Mesendoderm (in vitro differentiated cells): ENCODE measurements around the gene WDR47.
A peak's percentile ranks its signal among the peaks of the same experiment; 100 is the strongest.

Source experiments
- DNase-seq: peaks from one replicate; pipeline ENCODE4 v3.0.0; 2013
- H2AK5ac ChIP-seq: 2 replicates; pipeline ENCODE4 v1.6.1; 2013; ENCODE audit warnings: low read length, inconsistent platforms
- H2BK120ac ChIP-seq: 2 replicates; pipeline ENCODE4 v1.6.1; 2013; ENCODE audit warnings: low read depth, mild to moderate bottlenecking, low read length, moderate library complexity, mixed read lengths
- H2BK15ac ChIP-seq: replicated peaks from 2 replicates; pipeline ENCODE4 v1.6.1; 2013; ENCODE audit warnings: low read depth, mild to moderate bottlenecking, moderate library complexity
- H2BK5ac ChIP-seq: 2 replicates; pipeline ENCODE4 v1.6.1; 2013; ENCODE audit warnings: low read length, inconsistent platforms
- H3K18ac ChIP-seq: 2 replicates; pipeline ENCODE4 v1.6.1; 2013; ENCODE audit warnings: mild to moderate bottlenecking, low read length, mixed read lengths
- H3K23ac ChIP-seq: one replicate; pipeline ENCODE4 v1.6.1; 2013; ENCODE audit warnings: low read length
- H3K27ac ChIP-seq: 2 replicates; pipeline ENCODE4 v1.5.1; 2013; ENCODE audit warnings: low read depth, mild to moderate bottlenecking, inconsistent platforms, low read length, moderate library complexity
- H3K27me3 ChIP-seq: 2 replicates; pipeline ENCODE4 v1.6.1; 2013; ENCODE audit warnings: low read length, control low read depth, mild to moderate bottlenecking, inconsistent platforms; ENCODE audit not compliant: insufficient read depth, poor library complexity
- H3K36me3 ChIP-seq: 2 replicates; pipeline ENCODE4 v1.6.1; 2013; ENCODE audit warnings: low read length, inconsistent platforms; ENCODE audit not compliant: control insufficient read depth, insufficient read depth
- H3K4ac ChIP-seq: one replicate; pipeline ENCODE4 v1.6.1; 2013; ENCODE audit warnings: low read depth, mild to moderate bottlenecking, low read length, moderate library complexity
- H3K4me1 ChIP-seq: 2 replicates; pipeline ENCODE4 v1.6.1; 2013; ENCODE audit warnings: low read depth, low read length, inconsistent platforms; ENCODE audit not compliant: control insufficient read depth
- H3K4me2 ChIP-seq: 2 replicates; pipeline ENCODE4 v1.6.1; 2013; ENCODE audit warnings: low read length
- H3K4me3 ChIP-seq: 2 replicates; pipeline ENCODE4 v1.5.1; 2013; ENCODE audit warnings: mild to moderate bottlenecking, low read length
- H3K56ac ChIP-seq: one replicate; pipeline ENCODE4 v1.6.1; 2013; ENCODE audit warnings: low read length
- H3K79me1 ChIP-seq: 2 replicates; pipeline ENCODE4 v1.6.1; 2013; ENCODE audit warnings: low read length, inconsistent platforms
- H3K79me2 ChIP-seq: 2 replicates; pipeline ENCODE4 v1.6.1; 2013; ENCODE audit warnings: mild to moderate bottlenecking, low read length; ENCODE audit not compliant: control insufficient read depth, insufficient read depth
- H3K9ac ChIP-seq: 2 replicates; pipeline ENCODE4 v1.6.1; 2013; ENCODE audit warnings: low read length, inconsistent platforms
- H4K5ac ChIP-seq: one replicate; pipeline ENCODE4 v1.6.1; 2013; ENCODE audit warnings: low read length
- H4K8ac ChIP-seq: one replicate; pipeline ENCODE4 v1.6.1; 2013; ENCODE audit warnings: low read depth, mild to moderate bottlenecking, control low read depth, low read length, moderate library complexity
- WGBS: extraction: QIAGEN DNeasy Blood & Tissue Kit; methylation state at CpG from one replicate; pipeline ENCODE4 v1.1.7; 2013; ENCODE audit warnings: low lambda C conversion rate, missing lambda C conversion rate; ENCODE audit not compliant: insufficient coverage; ENCODE audit errors: extremely low coverage; 5-methylcytosine and 5-hydroxymethylcytosine counted together

The WDR47 gene

GRCh38 chr1:109078317-109078716 is 36.4 kb upstream of the WDR47 start:
- H2BK120ac ChIP-seq: no peak overlapping the region
- no peak overlapping the region for H3K4me2 ChIP-seq
- no peak overlapping the region for H3K4me3 ChIP-seq
- H3K4me1 ChIP-seq: no peaks in the 10 kb centered on the region
- H3K18ac ChIP-seq: no peak overlapping the region
- H4K8ac ChIP-seq: no peak overlapping the region
- H3K56ac ChIP-seq: no peak overlapping the region
- no CpG with 5 or more reads among the region's 1 CpG for WGBS
- H4K5ac ChIP-seq: no peak overlapping the region
- peaks cover 1% of the 10 kb centered on the region for H3K79me1 ChIP-seq
- H2BK15ac ChIP-seq: no peak overlapping the region
- H3K27me3 ChIP-seq: no peaks in the 10 kb centered on the region
- H3K23ac ChIP-seq: peak overlapping the region; percentile 45
- H3K9ac ChIP-seq: no peak overlapping the region
- no peak overlapping the region for H3K27ac ChIP-seq
- peaks cover 6% of the 10 kb centered on the region for H3K79me2 ChIP-seq
- no peak for DNase-seq
- H3K36me3 ChIP-seq: no peaks in the 10 kb centered on the region
- H2BK5ac ChIP-seq: no peak overlapping the region
- no peak overlapping the region for H2AK5ac ChIP-seq
- no peak overlapping the region for H3K4ac ChIP-seq

- peak; percentile 98 for DNase-seq
- Histone ChIP-seq H2BK120ac (no peak within 1 kb of the TSS), H4K5ac (peak within 1 kb of the TSS; percentile 96), H3K27me3 (no peaks in the 10 kb centered on the region), H3K36me3 (no peaks in the 10 kb centered on the region), H3K4me1 (no peaks in the 10 kb centered on the region), H2BK5ac (no peak within 1 kb of the TSS), H3K4ac (no peak within 1 kb of the TSS), H3K9ac (peak within 1 kb of the TSS; percentile 90), H3K23ac (no peak within 1 kb of the TSS), H3K79me2 (peaks cover 7% of the 10 kb centered on the region), H4K8ac (peak within 1 kb of the TSS; percentile 31), H3K79me1 (peaks cover 3% of the 10 kb centered on the region), H3K27ac (peak within 1 kb of the TSS; percentile 6), H3K18ac (peak within 1 kb of the TSS; percentile 56), H3K4me3 (peak within 1 kb of the TSS; percentile 81), H2BK15ac (no peak within 1 kb of the TSS), H3K4me2 (peak within 1 kb of the TSS; percentile 44), H2AK5ac (no peak within 1 kb of the TSS), H3K56ac (peak within 1 kb of the TSS; percentile 95)
- no CpG with 5 or more reads among the region's 39 CpGs for WGBS
Measured at GRCh38 chr1:109075531-109076490, 33.9 kb upstream of the WDR47 start, which contains the start of gene TAF13. Gene TAF13, minus strand, starts transcription at chr1:109076003. Its CDS starts 56 bp downstream, at chr1:109075947.

GRCh38 chr1:109069294-109069693 is 27.4 kb upstream of the WDR47 start:
- Histone ChIP-seq H3K9ac (no peak overlapping the region), H3K79me2 (peaks cover 4% of the 10 kb centered on the region), H3K4me3 (no peak overlapping the region), H2BK120ac (no peak overlapping the region), H3K4me2 (no peak overlapping the region), H2AK5ac (no peak overlapping the region), H2BK5ac (no peak overlapping the region), H2BK15ac (no peak overlapping the region), H3K23ac (no peak overlapping the region), H3K4ac (no peak overlapping the region), H4K8ac (no peak overlapping the region), H4K5ac (no peak overlapping the region), H3K56ac (no peak overlapping the region), H3K4me1 (no peaks in the 10 kb centered on the region), H3K79me1 (peaks cover 5% of the 10 kb centered on the region), H3K27ac (no peak overlapping the region), H3K36me3 (peaks cover 1% of the 10 kb centered on the region), H3K27me3 (no peaks in the 10 kb centered on the region), H3K18ac (no peak overlapping the region)
- WGBS: no CpG with 5 or more reads among the region's 1 CpG
- DNase-seq: no peak

DNA sequence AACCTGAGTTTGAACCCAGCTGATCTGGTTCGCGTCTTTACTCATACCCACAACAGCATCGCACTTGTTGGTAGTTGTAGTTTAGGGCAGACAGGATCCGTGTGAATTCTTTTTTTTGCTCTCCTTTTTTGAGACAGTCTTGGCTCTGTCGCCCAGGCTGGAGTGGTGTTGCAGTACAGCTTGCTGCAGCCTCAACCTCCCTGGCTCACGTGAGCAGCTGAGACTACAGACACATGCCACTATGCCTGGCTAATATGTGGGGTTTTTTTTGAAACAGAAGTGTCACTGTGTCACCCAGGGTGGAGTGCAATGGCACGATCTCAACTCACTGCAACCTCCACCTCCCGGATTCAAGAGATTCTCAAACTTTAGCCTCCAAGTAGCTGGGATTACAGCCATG is 26.0 kb upstream of the WDR47 start:
- H3K4me2 ChIP-seq: no peak overlapping the region
- H2BK5ac ChIP-seq: no peak overlapping the region
- DNase-seq: no peak
- H3K79me2 ChIP-seq: peaks cover 4% of the 10 kb centered on the region
- H3K4me3 ChIP-seq: no peak overlapping the region
- no peak overlapping the region for H2AK5ac ChIP-seq
- peaks cover 1% of the 10 kb centered on the region for H3K36me3 ChIP-seq
- H2BK120ac ChIP-seq: no peak overlapping the region
- no peak overlapping the region for H3K4ac ChIP-seq
- no peak overlapping the region for H3K9ac ChIP-seq
- H3K4me1 ChIP-seq: no peaks in the 10 kb centered on the region
- no peak overlapping the region for H3K56ac ChIP-seq
- no CpG with 5 or more reads among the region's 8 CpGs for WGBS
- no peak overlapping the region for H4K5ac ChIP-seq
- H3K23ac ChIP-seq: no peak overlapping the region
- H4K8ac ChIP-seq: no peak overlapping the region
- H3K79me1 ChIP-seq: peaks cover 5% of the 10 kb centered on the region
- no peak overlapping the region for H2BK15ac ChIP-seq
- no peak overlapping the region for H3K27ac ChIP-seq
- no peaks in the 10 kb centered on the region for H3K27me3 ChIP-seq
- H3K18ac ChIP-seq: no peak overlapping the region

- no peak overlapping the region for H3K56ac ChIP-seq
- H3K9ac ChIP-seq: no peak overlapping the region
- peaks cover 1% of the 10 kb centered on the region for H3K36me3 ChIP-seq
- no peak overlapping the region for H3K4me2 ChIP-seq
- H3K4ac ChIP-seq: no peak overlapping the region
- no peak overlapping the region for H2BK5ac ChIP-seq
- no CpG with 5 or more reads among the region's 3 CpGs for WGBS
- H3K23ac ChIP-seq: no peak overlapping the region
- H3K18ac ChIP-seq: no peak overlapping the region
- no peak for DNase-seq
- no peak overlapping the region for H2BK120ac ChIP-seq
- H3K4me1 ChIP-seq: no peaks in the 10 kb centered on the region
- no peak overlapping the region for H3K4me3 ChIP-seq
- no peak overlapping the region for H2AK5ac ChIP-seq
- peaks cover 2% of the 10 kb centered on the region for H3K79me2 ChIP-seq
- no peak overlapping the region for H2BK15ac ChIP-seq
- no peak overlapping the region for H3K27ac ChIP-seq
- no peak overlapping the region for H4K8ac ChIP-seq
- H4K5ac ChIP-seq: no peak overlapping the region
- H3K79me1 ChIP-seq: peaks cover 3% of the 10 kb centered on the region
- no peaks in the 10 kb centered on the region for H3K27me3 ChIP-seq
Measured at GRCh38 chr1:109065137-109065536, 23.2 kb upstream of the WDR47 start.
